Thoracic aorta (tissue), 2 donors: ENCODE results near the gene CDX1. TPM values are rescaled to one million over a fixed set of nuclear protein-coding genes. Genes with fewer than 3 reads are reported as not detected.

Experiments used
- ATAC-seq: fragments of 150-250 bp; one replicate; pipeline ENCODE4 v1.8.0; 2017; ENCODE audit warnings: low read depth; ENCODE audit not compliant: insufficient number of reproducible peaks, low FRiP score
- DNase-seq: peaks from one replicate; pipeline ENCODE4 v3.0.0-alpha.2; 2020; ENCODE audit warnings: low spot score
- H3K27ac ChIP-seq, 2 donors: fragments of 200-600 bp; sonication (generic); 1 replicate in 1 of 2; 2 replicates in 1 of 2; pipeline ENCODE4 v1.5.1; 2016; ENCODE audit warnings: mild to moderate bottlenecking in 2 of 2, moderate library complexity in 2 of 2
- H3K27me3 ChIP-seq: fragments of 200-600 bp; sonication (generic); replicated peaks from 2 replicates; pipeline ENCODE4 v1.6.0; 2016; ENCODE audit warnings: mild to moderate bottlenecking; ENCODE audit not compliant: insufficient read depth
- H3K36me3 ChIP-seq: fragments of 200-600 bp; sonication (generic); one replicate; pipeline ENCODE4 v1.5.1; 2016
- H3K4me1 ChIP-seq, 2 donors: fragments of 200-600 bp; sonication (generic); 1 replicate in 1 of 2; 2 replicates in 1 of 2; pipeline versions ENCODE4 v1.5.1 to v1.6.0; 2016; ENCODE audit warnings: low read depth in 2 of 2, mild to moderate bottlenecking in 1 of 2; ENCODE audit not compliant: control insufficient read depth in 1 of 2
- H3K4me3 ChIP-seq: fragments of 200-600 bp; sonication (generic); 2 replicates; pipeline ENCODE4 v1.5.1; 2016; ENCODE audit warnings: mild to moderate bottlenecking
- H3K9me3 ChIP-seq: fragments of 200-600 bp; sonication (generic); 2 replicates; pipeline ENCODE4 v1.5.1; 2016
- CTCF ChIP-seq: fragments of 200-600 bp; sonication (generic); IDR thresholded peaks from one replicate; pipeline ENCODE4 v1.5.1; 2019; ENCODE audit warnings: antibody characterized with exemption
- total RNA-seq, 2 donors: library from RNA; depleted of rRNA; stranded (reverse); fragments of >200 nt; gene quantifications; one replicate each; pipeline versions ENCODE4 v1.1.0 to v1.2.3, GENCODE V29; 2016

CDX1 gene
- total RNA-seq, 2 donors from 2014 or later, result not detected

GRCh38 chr5:150174285-150174684 lies 7.7 kb downstream of the CDX1 start:
- Histone ChIP-seq H3K27me3 (no peaks in the 10 kb centered on the region), H3K4me3 (no peak overlapping the region), H3K9me3 (no peaks in the 10 kb centered on the region), H3K27ac (no peak overlapping the region), H3K4me1 (peaks cover 10 to 40% of the 10 kb centered on the region in 2 donors), H3K36me3 (no peaks in the 10 kb centered on the region)
- no peak for TF ChIP-seq CTCF
- ATAC-seq (no peak), DNase-seq (no peak)

GRCh38 chr5:150175076-150175475 lies 8.5 kb downstream of the CDX1 start:
- Histone ChIP-seq H3K9me3 (no peaks in the 10 kb centered on the region), H3K27ac (peak overlapping the region in 1 of 2 donors; percentile 1), H3K4me1 (peaks cover 17 to 48% of the 10 kb centered on the region in 2 donors), H3K36me3 (no peaks in the 10 kb centered on the region), H3K27me3 (no peaks in the 10 kb centered on the region), H3K4me3 (no peak overlapping the region)
- TF ChIP-seq CTCF, result no peak
- no peak for ATAC-seq
- no peak for DNase-seq

- H3K9me3 ChIP-seq, result no peaks in the 10 kb centered on the region
- TF ChIP-seq CTCF, result peak; percentile 47
- H3K4me3 ChIP-seq, result no peak overlapping the region
- H3K4me1 ChIP-seq, result peaks cover 17 to 52% of the 10 kb centered on the region in 2 donors
- H3K36me3 ChIP-seq, result no peaks in the 10 kb centered on the region
- ATAC-seq, result no peak
- no peaks in the 10 kb centered on the region for H3K27me3 ChIP-seq
- DNase-seq, result no peak
- peak overlapping the region; percentile 0 to 77 for H3K27ac ChIP-seq
Measured at GRCh38 chr5:150175536-150175935, 9.0 kb downstream of the CDX1 start.

- no peak overlapping the region for H3K4me3 ChIP-seq
- TF ChIP-seq CTCF, result no peak
- H3K27me3 ChIP-seq, result no peaks in the 10 kb centered on the region
- ATAC-seq, result no peak
- DNase-seq, result no peak
- H3K27ac ChIP-seq, result peak overlapping the region; percentile 77 to 91
- H3K9me3 ChIP-seq, result no peaks in the 10 kb centered on the region
- no peaks in the 10 kb centered on the region for H3K36me3 ChIP-seq
- H3K4me1 ChIP-seq, result peaks cover 25 to 66% of the 10 kb centered on the region in 2 donors
Measured at GRCh38 chr5:150176745-150177477, 10.3 kb downstream of the CDX1 start.

DNA sequence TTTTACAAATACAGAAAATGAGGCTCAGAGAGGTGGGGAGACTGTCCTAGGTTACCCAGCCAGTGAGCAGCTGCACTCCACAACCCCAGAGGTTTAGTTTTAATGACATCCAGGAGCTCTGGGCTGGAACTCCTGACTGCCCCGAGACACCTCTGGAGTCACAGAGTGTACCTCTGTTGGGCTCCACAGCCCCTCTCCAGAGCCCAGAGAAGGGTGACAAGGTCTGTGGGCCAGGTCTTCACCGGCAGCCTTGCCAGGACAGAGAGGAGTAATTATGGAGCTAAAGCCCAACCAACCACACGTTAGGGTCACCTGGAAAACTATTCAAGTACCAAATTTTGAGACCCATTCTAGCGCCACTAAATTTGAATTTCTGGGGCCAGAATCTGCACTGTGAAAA lies 11.1 kb downstream of the CDX1 start:
- Histone ChIP-seq H3K4me3 (no peak overlapping the region), H3K9me3 (no peaks in the 10 kb centered on the region), H3K27ac (peak overlapping the region; percentile 68 to 91), H3K36me3 (no peaks in the 10 kb centered on the region), H3K27me3 (no peaks in the 10 kb centered on the region), H3K4me1 (peaks cover 25 to 74% of the 10 kb centered on the region in 2 donors)
- TF ChIP-seq CTCF, result no peak
- ATAC-seq (no peak), DNase-seq (no peak)
